ENCODE results near the gene ZDHHC9. TPM values are rescaled to one million over a fixed set of nuclear protein-coding genes. Genes with fewer than 3 reads are reported as not detected.

Gene ZDHHC9
- total and polyA plus RNA-seq, 2 donors (not counting 1 experiment from before 2014, with no cell fraction given), result 1.3 to 6.1 TPM

DNA sequence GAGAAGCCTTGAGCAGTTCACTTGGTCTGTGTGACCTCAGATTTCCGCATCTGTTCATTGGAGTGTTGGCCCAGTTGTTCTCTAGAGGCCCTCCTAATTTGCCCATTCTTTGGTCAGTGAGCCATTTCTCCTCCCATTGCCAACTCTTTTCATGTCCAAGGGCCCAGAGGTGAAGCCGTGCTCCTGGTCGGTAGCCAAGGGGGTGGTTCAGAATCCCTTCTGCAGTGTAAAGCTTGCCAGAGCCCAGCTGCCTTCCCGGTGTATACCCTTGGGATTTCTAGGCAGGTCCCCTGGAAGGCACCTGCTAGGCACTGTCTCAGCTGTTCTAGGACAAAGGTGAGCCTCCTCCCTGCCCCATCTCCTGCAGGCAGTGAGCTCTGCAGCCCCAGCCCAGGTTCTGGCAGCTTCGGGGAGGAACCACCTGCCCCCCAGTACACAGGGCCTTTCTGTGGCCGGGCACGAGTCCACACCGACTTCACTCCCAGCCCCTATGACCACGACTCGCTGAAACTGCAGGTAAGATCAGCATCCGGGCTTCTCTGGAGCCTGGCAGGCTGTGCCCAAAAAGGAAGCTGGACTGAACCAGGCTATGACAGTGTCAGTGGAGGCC, 51.6 kb downstream of the ZDHHC9 start:
- peaks cover 12 to 13% of the 10 kb centered on the region in 2 donors for H3K4me1 ChIP-seq (ENCODE audit: control insufficient read depth in 2 of 2, insufficient read depth in 2 of 2, low read length in 2 of 2)
- POLR2A ChIA-PET, result interaction anchor here (1.1 to 1.4 kb wide), 2 partner anchors 11 to 36 kb away, joined by 3 read pairs; no protein-coding TSS in a partner anchor
- WGBS (ENCODE audit: insufficient coverage), result 88% methylated on average over 7 of the region's 11 CpGs

DNA sequence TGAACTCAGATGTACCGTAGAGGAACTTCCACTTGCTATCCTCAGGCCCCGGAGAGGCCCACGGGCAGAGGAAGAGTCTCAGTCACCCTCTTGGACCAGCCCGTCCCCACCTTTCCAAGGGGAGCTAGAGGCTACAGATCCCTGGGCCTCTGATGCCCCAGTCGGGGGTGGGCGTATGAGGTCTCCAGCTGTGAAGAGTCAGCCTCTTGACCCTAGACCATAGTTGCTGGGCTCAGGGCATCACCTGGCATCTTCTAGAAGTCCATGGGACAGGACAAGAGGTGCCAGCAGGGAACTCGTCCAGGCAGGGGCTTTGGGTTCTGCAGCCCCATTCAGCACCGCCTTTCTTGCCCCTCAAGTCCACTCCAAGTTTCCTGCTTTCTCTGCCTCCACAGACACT, 52.4 kb downstream of the ZDHHC9 start:
- intact Hi-C loops (cut with micrococcal nuclease), result no loop called here
- H3K4me3 Mint-ChIP-seq, result no peak overlapping the region
- no peak overlapping the region for H3K4me2 ChIP-seq (replicated peaks; ENCODE audit: low read depth, low read length, poor library complexity, severe bottlenecking)
- peaks cover 91% of the 10 kb centered on the region for H4K20me1 ChIP-seq (ENCODE audit: control insufficient read depth, insufficient read depth, low read length, poor library complexity, severe bottlenecking)
- ChIA-PET POLR2A (no interaction called here), CTCF (interaction anchor here (0.9 kb wide), 1 partner anchor 35 kb away, joined by 5 read pairs; no protein-coding TSS in a partner anchor)
- 93% methylated on average over 3 of the region's 8 CpGs for WGBS (ENCODE audit: insufficient coverage)
- H3K9me3 ChIP-seq (ENCODE audit: control extremely low read depth in 1 of 3, control insufficient read depth in 2 of 3, insufficient read depth in 1 of 3, low read length in 2 of 3), result no peaks in the 10 kb centered on the region
- H2AFZ ChIP-seq (ENCODE audit: insufficient read depth, low read depth, low read length, poor library complexity, severe bottlenecking), result no peak overlapping the region
- H3K27me3 ChIP-seq (replicated peaks in 1 of 4; ENCODE audit: control extremely low read depth in 1 of 4, control insufficient read depth in 3 of 4, insufficient read depth in 4 of 4, low read length in 3 of 4), result no peaks in the 10 kb centered on the region
- H3K79me2 ChIP-seq (ENCODE audit: control insufficient read depth, insufficient read depth, low read length), result peaks cover 26% of the 10 kb centered on the region
- peaks cover 16 to 20% of the 10 kb centered on the region in 2 donors for H3K4me1 ChIP-seq (ENCODE audit: control insufficient read depth in 2 of 2, insufficient read depth in 2 of 2, low read length in 2 of 2)
- H3K4me3 ChIP-seq (ENCODE audit: control extremely low read depth in 1 of 5, extremely low read depth in 1 of 5, insufficient read depth in 1 of 5, low read depth in 2 of 5, low read length in 4 of 5), result no peak overlapping the region
- H3K4me1 Mint-ChIP-seq, result peaks cover 17% of the 10 kb centered on the region
- H3K9me3 Mint-ChIP-seq (ENCODE audit: insufficient read depth), result no peaks in the 10 kb centered on the region
- TF ChIP-seq EZH2 (IDR thresholded peaks at IDR 0.05; ENCODE audit: borderline replicate concordance, insufficient read depth, low read depth, low read length, poor library complexity, severe bottlenecking), result no peak
- TF ChIP-seq, protein P1, sequence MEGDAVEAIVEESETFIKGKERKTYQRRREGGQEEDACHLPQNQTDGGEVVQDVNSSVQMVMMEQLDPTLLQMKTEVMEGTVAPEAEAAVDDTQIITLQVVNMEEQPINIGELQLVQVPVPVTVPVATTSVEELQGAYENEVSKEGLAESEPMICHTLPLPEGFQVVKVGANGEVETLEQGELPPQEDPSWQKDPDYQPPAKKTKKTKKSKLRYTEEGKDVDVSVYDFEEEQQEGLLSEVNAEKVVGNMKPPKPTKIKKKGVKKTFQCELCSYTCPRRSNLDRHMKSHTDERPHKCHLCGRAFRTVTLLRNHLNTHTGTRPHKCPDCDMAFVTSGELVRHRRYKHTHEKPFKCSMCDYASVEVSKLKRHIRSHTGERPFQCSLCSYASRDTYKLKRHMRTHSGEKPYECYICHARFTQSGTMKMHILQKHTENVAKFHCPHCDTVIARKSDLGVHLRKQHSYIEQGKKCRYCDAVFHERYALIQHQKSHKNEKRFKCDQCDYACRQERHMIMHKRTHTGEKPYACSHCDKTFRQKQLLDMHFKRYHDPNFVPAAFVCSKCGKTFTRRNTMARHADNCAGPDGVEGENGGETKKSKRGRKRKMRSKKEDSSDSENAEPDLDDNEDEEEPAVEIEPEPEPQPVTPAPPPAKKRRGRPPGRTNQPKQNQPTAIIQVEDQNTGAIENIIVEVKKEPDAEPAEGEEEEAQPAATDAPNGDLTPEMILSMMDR (IDR thresholded peaks at IDR 0.05), result no peak
- no peaks in the 10 kb centered on the region for H3K27me3 Mint-ChIP-seq
- H3K27ac Mint-ChIP-seq, result no peak overlapping the region
- H3K9ac ChIP-seq (ENCODE audit: low read length), result no peak overlapping the region
- H3K36me3 ChIP-seq (replicated peaks in 1 of 2; ENCODE audit: control extremely low read depth in 1 of 2, control insufficient read depth in 1 of 2, extremely low read depth in 1 of 2, insufficient read depth in 2 of 2, low read length in 1 of 2), result peaks cover 0 to 87% of the 10 kb centered on the region in 2 experiments
- H3K27ac ChIP-seq (ENCODE audit: low read length in 2 of 2), result no peak overlapping the region
- ATAC-seq (ENCODE audit: low read depth) (no peak), DNase-seq (no peak)

More for the DNA sequence above, 51.6 kb downstream of the ZDHHC9 start:
- Histone ChIP-seq H4K20me1 (ENCODE audit: control insufficient read depth, insufficient read depth, low read length, poor library complexity, severe bottlenecking) (peaks cover 88% of the 10 kb centered on the region), H3K4me3 (ENCODE audit: control extremely low read depth in 1 of 5, extremely low read depth in 1 of 5, insufficient read depth in 1 of 5, low read depth in 2 of 5, low read length in 4 of 5) (no peak overlapping the region), H3K9ac (ENCODE audit: low read length) (no peak overlapping the region), H3K9me3 (ENCODE audit: control extremely low read depth in 1 of 3, control insufficient read depth in 2 of 3, insufficient read depth in 1 of 3, low read length in 2 of 3) (no peaks in the 10 kb centered on the region), H3K79me2 (ENCODE audit: control insufficient read depth, insufficient read depth, low read length) (peaks cover 22% of the 10 kb centered on the region), H3K27me3 (replicated peaks in 1 of 4; ENCODE audit: control extremely low read depth in 1 of 4, control insufficient read depth in 3 of 4, insufficient read depth in 4 of 4, low read length in 3 of 4) (no peaks in the 10 kb centered on the region), H3K27ac (ENCODE audit: low read length in 2 of 2) (no peak overlapping the region), H2AFZ (ENCODE audit: insufficient read depth, low read depth, low read length, poor library complexity, severe bottlenecking) (no peak overlapping the region), H3K36me3 (replicated peaks in 1 of 2; ENCODE audit: control extremely low read depth in 1 of 2, control insufficient read depth in 1 of 2, extremely low read depth in 1 of 2, insufficient read depth in 2 of 2, low read length in 1 of 2) (peaks cover 0 to 93% of the 10 kb centered on the region in 2 experiments), H3K4me2 (replicated peaks; ENCODE audit: low read depth, low read length, poor library complexity, severe bottlenecking) (no peak overlapping the region)
- intact Hi-C loops (cut with micrococcal nuclease), result no loop called here
- peaks cover 13% of the 10 kb centered on the region for H3K4me1 Mint-ChIP-seq
- H3K4me3 Mint-ChIP-seq, result no peak overlapping the region
- CTCF ChIA-PET, result interaction anchor here (1.0 to 1.7 kb wide), 5 partner anchors 18 to 114 kb away, joined by 3 to 7 read pairs (median 3); no protein-coding TSS in a partner anchor
- DNase-seq (no peak), ATAC-seq (ENCODE audit: low read depth) (no peak)
- TF ChIP-seq, protein P1 (IDR thresholded peaks at IDR 0.05), result no peak
- TF ChIP-seq EZH2 (IDR thresholded peaks at IDR 0.05; ENCODE audit: borderline replicate concordance, insufficient read depth, low read depth, low read length, poor library complexity, severe bottlenecking), result no peak
- H3K27me3 Mint-ChIP-seq, result no peaks in the 10 kb centered on the region
- no peak overlapping the region for H3K27ac Mint-ChIP-seq
- H3K9me3 Mint-ChIP-seq (ENCODE audit: insufficient read depth), result no peaks in the 10 kb centered on the region
